B cell (primary cell): Measurements from ENCODE around the gene CDKN3.

Experiments used
- EZH2 ChIP-seq: IDR thresholded peaks from 2 replicates; pipeline ENCODE4 v1.6.1; 2012; ENCODE audit warnings: borderline replicate concordance, low read depth, mild to moderate bottlenecking, moderate library complexity, low read length; ENCODE audit not compliant: insufficient read depth, poor library complexity, severe bottlenecking
- TF ChIP-seq, protein P1 (sequence below): fragments of 200-600 bp; IDR thresholded peaks from one replicate; pipeline ENCODE4 v1.8.0; 2022; ENCODE audit warnings: antibody characterized with exemption, mild to moderate bottlenecking

DNA sequence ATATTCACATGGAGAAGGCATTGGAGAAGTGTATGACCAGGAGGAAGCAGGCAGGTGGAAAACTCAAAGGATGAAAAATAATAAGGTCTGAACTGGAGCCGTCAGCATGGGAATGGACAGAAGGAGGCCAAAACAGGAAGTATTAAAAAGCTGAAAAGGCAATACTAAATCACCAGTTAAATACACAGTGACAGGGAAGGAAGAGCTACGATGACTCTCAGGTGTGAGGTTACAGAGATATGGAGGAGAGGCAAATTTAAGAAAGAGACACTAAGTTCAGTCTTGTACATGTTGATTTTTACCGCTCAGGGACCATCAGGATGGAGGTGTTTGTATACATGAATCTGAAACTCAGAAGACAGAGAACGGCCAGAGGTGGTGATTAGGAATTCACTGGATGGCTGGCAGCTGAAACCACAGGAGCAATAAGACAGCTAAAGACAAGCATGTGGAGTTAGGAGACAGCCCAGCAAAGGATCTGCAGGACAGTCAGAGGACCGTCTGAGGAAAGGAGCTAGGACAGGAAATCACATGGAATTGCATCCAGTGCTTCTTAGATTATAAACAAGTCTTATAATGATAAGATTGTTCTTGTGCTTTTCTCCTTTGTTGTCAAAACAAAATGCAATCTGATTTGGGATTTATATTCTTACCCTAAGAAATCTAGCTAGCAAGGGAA is 33.9 kb upstream of the CDKN3 start:
- TF ChIP-seq, protein P1, sequence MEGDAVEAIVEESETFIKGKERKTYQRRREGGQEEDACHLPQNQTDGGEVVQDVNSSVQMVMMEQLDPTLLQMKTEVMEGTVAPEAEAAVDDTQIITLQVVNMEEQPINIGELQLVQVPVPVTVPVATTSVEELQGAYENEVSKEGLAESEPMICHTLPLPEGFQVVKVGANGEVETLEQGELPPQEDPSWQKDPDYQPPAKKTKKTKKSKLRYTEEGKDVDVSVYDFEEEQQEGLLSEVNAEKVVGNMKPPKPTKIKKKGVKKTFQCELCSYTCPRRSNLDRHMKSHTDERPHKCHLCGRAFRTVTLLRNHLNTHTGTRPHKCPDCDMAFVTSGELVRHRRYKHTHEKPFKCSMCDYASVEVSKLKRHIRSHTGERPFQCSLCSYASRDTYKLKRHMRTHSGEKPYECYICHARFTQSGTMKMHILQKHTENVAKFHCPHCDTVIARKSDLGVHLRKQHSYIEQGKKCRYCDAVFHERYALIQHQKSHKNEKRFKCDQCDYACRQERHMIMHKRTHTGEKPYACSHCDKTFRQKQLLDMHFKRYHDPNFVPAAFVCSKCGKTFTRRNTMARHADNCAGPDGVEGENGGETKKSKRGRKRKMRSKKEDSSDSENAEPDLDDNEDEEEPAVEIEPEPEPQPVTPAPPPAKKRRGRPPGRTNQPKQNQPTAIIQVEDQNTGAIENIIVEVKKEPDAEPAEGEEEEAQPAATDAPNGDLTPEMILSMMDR: no peak
- no peak for TF ChIP-seq EZH2
